Endodermal cell (in vitro differentiated cells): ENCODE data around the gene TRIM33. TPM values are rescaled to one million over a fixed set of nuclear protein-coding genes. Genes with fewer than 3 reads are reported as not detected.

Source experiments
- DNase-seq: peaks from one replicate; pipeline ENCODE4 v3.0.0-alpha.2; 2017
- H3K27ac ChIP-seq: 2 replicates; pipeline ENCODE4 v1.5.1; 2013; ENCODE audit warnings: mild to moderate bottlenecking, low read depth, low read length, moderate library complexity
- H3K27me3 ChIP-seq: 2 replicates; pipeline ENCODE4 v1.6.1; 2013; ENCODE audit warnings: mild to moderate bottlenecking, low read length, moderate library complexity; ENCODE audit not compliant: insufficient read depth, control insufficient read depth, poor library complexity, severe bottlenecking
- H3K36me3 ChIP-seq: 2 replicates; pipeline ENCODE4 v1.7.0; 2013; ENCODE audit warnings: mild to moderate bottlenecking, low read length, moderate library complexity; ENCODE audit not compliant: control insufficient read depth, insufficient read depth
- H3K4me1 ChIP-seq: one replicate; pipeline ENCODE4 v1.7.0; 2013; ENCODE audit warnings: low read length; ENCODE audit not compliant: control insufficient read depth, insufficient read depth
- H3K4me3 ChIP-seq: 2 replicates; pipeline ENCODE4 v1.5.1; 2013; ENCODE audit warnings: mild to moderate bottlenecking, low read length, moderate library complexity
- H3K9ac ChIP-seq: 2 replicates; pipeline ENCODE4 v1.6.1; 2013; ENCODE audit warnings: mild to moderate bottlenecking, low read length, moderate library complexity; ENCODE audit not compliant: poor library complexity, severe bottlenecking; ENCODE audit errors: extremely low read depth
- H3K9me3 ChIP-seq: 2 replicates; pipeline ENCODE4 v1.6.1; 2013; ENCODE audit warnings: mild to moderate bottlenecking, low read length, moderate library complexity; ENCODE audit not compliant: control insufficient read depth
- H3K27ac Mint-ChIP-seq: 2 replicates; pipeline ENCODE4 v1.8.0; 2020; ENCODE audit warnings: mixed read lengths
- H3K27me3 Mint-ChIP-seq: 2 replicates; pipeline ENCODE4 v1.8.0; 2021; ENCODE audit warnings: mild to moderate bottlenecking, mixed read lengths; ENCODE audit not compliant: insufficient read depth
- H3K36me3 Mint-ChIP-seq: 2 replicates; pipeline ENCODE4 v1.8.0; 2020; ENCODE audit warnings: low read depth, mixed read lengths
- H3K4me1 Mint-ChIP-seq: 2 replicates; pipeline ENCODE4 v1.8.0; 2020; ENCODE audit warnings: mixed read lengths
- H3K4me3 Mint-ChIP-seq: 2 replicates; pipeline ENCODE4 v1.8.0; 2020; ENCODE audit warnings: mild to moderate bottlenecking, moderate library complexity, mixed read lengths
- H3K9me3 Mint-ChIP-seq: 2 replicates; pipeline ENCODE4 v1.8.0; 2020; ENCODE audit warnings: mild to moderate bottlenecking, mixed read lengths
- WGBS, 2 experiments: methylation state at CpG; one replicate each; pipeline versions ENCODE4 v1.1.5 to v1.1.7; 2013; ENCODE audit warnings: missing lambda C conversion rate in 2 of 2, mixed read lengths in 1 of 2; ENCODE audit not compliant: insufficient coverage in 1 of 2, insufficient read length in 1 of 2; 5-methylcytosine and 5-hydroxymethylcytosine counted together
- total RNA-seq, 2 donors: library from RNA; stranded (reverse); fragmentation: NEBNext Ultra II Directional in 1 of 2; extraction: Animal tissue kit (Norgen Biotek cat#: 25700) in 1 of 2; gene quantifications; 2 replicates in 1 of 2; 3 replicates in 1 of 2; pipeline ENCODE4 v1.2.1, GENCODE V29; 2021
- TF ChIP-seq, protein P1 (sequence below): fragments of 200-600 bp; sonication (generic); conservative IDR thresholded peaks from 2 replicates; pipeline ENCODE4 v1.5.0; 2021; ENCODE audit warnings: antibody characterized with exemption, mild to moderate bottlenecking

TRIM33 gene
- total RNA-seq, 2 donors from 2014 or later: 47.2 to 50.6 TPM

- no peak overlapping the region for H3K4me3 ChIP-seq
- H3K27ac ChIP-seq: no peak overlapping the region
- WGBS, 2 experiments: 100% methylated on average over 1 of the region's 1 CpG
- peaks cover 4% of the 10 kb centered on the region for H3K4me1 ChIP-seq
- peaks cover 16% of the 10 kb centered on the region for H3K4me1 Mint-ChIP-seq
- peaks cover 46% of the 10 kb centered on the region for H3K36me3 ChIP-seq
- H3K36me3 Mint-ChIP-seq: peaks cover 48% of the 10 kb centered on the region
- DNase-seq: no peak
- peaks cover 10% of the 10 kb centered on the region for H3K9me3 ChIP-seq
- TF ChIP-seq, protein P1, sequence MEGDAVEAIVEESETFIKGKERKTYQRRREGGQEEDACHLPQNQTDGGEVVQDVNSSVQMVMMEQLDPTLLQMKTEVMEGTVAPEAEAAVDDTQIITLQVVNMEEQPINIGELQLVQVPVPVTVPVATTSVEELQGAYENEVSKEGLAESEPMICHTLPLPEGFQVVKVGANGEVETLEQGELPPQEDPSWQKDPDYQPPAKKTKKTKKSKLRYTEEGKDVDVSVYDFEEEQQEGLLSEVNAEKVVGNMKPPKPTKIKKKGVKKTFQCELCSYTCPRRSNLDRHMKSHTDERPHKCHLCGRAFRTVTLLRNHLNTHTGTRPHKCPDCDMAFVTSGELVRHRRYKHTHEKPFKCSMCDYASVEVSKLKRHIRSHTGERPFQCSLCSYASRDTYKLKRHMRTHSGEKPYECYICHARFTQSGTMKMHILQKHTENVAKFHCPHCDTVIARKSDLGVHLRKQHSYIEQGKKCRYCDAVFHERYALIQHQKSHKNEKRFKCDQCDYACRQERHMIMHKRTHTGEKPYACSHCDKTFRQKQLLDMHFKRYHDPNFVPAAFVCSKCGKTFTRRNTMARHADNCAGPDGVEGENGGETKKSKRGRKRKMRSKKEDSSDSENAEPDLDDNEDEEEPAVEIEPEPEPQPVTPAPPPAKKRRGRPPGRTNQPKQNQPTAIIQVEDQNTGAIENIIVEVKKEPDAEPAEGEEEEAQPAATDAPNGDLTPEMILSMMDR: no peak
- H3K9ac ChIP-seq: no peak overlapping the region
- H3K27me3 ChIP-seq: no peaks in the 10 kb centered on the region
- H3K4me3 Mint-ChIP-seq: no peak overlapping the region
- H3K27me3 Mint-ChIP-seq: no peaks in the 10 kb centered on the region
- H3K9me3 Mint-ChIP-seq: peaks cover 7% of the 10 kb centered on the region
- H3K27ac Mint-ChIP-seq: no peak overlapping the region
Observed at GRCh38 chr1:114462963-114463362, 48.0 kb downstream of the TRIM33 start.

DNA sequence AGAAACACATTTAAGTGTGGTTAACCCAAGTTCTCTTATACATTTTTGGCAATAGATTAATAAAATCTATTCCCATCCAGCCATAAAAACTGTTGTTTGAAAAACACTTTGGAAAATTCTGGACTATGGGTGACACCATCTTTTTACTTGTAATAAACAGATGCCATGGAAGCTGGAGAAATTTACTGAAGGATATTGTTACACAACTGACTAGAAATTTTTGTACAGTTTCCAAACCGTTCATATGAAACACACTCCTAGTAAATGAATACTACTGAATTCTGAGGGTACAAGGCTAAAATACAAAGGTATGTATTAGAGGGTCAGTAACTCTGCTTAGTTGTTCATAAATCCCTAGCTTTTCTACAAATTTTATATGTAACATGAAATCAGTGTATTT is 48.7 kb downstream of the TRIM33 start:
- WGBS, 2 experiments: 100% methylated on average over 1 of the region's 1 CpG; no CpG with 5 or more reads in 1 of the 2 experiments
- Histone ChIP-seq H3K9ac (no peak overlapping the region), H3K36me3 (peaks cover 49% of the 10 kb centered on the region), H3K27me3 (no peaks in the 10 kb centered on the region), H3K27ac (no peak overlapping the region), H3K9me3 (peaks cover 10% of the 10 kb centered on the region), H3K4me1 (peaks cover 4% of the 10 kb centered on the region), H3K4me3 (no peak overlapping the region)
- peaks cover 52% of the 10 kb centered on the region for H3K36me3 Mint-ChIP-seq
- H3K27me3 Mint-ChIP-seq: no peaks in the 10 kb centered on the region
- H3K4me3 Mint-ChIP-seq: no peak overlapping the region
- TF ChIP-seq, protein P1: no peak
- no peak for DNase-seq
- H3K9me3 Mint-ChIP-seq: peaks cover 7% of the 10 kb centered on the region
- peaks cover 12% of the 10 kb centered on the region for H3K4me1 Mint-ChIP-seq
- H3K27ac Mint-ChIP-seq: no peak overlapping the region

- no peak overlapping the region for H3K27ac Mint-ChIP-seq
- H3K4me1 Mint-ChIP-seq: peaks cover 29% of the 10 kb centered on the region
- H3K36me3 Mint-ChIP-seq: peaks cover 64% of the 10 kb centered on the region
- peaks cover 7% of the 10 kb centered on the region for H3K9me3 Mint-ChIP-seq
- TF ChIP-seq, protein P1: no peak
- no peak overlapping the region for H3K4me3 ChIP-seq
- DNase-seq: no peak
- no peaks in the 10 kb centered on the region for H3K27me3 Mint-ChIP-seq
- peaks cover 10% of the 10 kb centered on the region for H3K9me3 ChIP-seq
- no peak overlapping the region for H3K9ac ChIP-seq
- H3K4me1 ChIP-seq: peaks cover 21% of the 10 kb centered on the region
- H3K36me3 ChIP-seq: peaks cover 64% of the 10 kb centered on the region
- H3K4me3 Mint-ChIP-seq: no peak overlapping the region
- H3K27ac ChIP-seq: no peak overlapping the region
- H3K27me3 ChIP-seq: no peaks in the 10 kb centered on the region
Observed at GRCh38 chr1:114458237-114458777, 52.7 kb downstream of the TRIM33 start.
